Measurements from ENCODE around the gene RPN2.

RPN2 gene

DNA sequence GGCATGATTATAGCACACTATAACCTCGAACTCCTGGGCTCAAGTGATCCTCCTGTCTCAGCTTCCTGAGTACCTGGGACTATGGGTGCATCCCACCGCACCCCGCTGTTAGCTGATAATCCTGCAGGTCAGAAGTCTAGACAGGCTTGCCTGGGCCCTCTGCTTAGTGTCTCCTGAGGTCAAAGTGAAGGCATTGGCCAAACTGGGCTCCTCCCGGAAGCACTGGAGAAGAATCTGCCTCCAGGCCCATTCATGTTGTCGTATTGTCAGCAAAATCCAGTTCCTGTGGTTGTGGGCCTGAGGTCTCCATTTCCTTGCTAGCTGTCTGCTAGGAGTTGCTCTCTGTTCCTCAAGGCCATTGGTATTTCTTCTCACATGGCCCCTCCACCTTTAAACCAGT lies 6.6 kb downstream of the RPN2 start:
- DNase-seq (ENCODE audit: low read depth in 2 of 2) = no peak

DNA sequence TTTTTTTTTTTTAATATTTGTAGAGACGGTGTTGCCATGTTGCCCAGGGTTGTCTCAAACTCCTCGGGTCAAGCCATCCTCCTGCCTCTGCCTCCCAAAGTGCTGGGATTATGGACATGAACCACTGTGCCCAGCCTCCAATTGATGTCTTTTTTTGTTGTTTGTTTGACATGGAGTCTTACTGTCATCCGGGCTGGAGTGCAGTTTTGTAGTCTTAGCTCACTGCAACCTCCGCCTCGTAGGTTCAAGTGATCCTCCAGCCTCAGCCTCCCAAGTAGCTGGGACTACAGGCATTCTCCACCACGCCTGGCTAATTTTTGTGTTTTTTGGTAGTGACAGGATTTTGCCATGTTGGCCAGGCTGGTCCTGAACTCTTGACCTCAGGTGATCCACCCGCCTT lies 9.7 kb downstream of the RPN2 start:
- no peak for DNase-seq (ENCODE audit: low read depth in 2 of 2)

DNA sequence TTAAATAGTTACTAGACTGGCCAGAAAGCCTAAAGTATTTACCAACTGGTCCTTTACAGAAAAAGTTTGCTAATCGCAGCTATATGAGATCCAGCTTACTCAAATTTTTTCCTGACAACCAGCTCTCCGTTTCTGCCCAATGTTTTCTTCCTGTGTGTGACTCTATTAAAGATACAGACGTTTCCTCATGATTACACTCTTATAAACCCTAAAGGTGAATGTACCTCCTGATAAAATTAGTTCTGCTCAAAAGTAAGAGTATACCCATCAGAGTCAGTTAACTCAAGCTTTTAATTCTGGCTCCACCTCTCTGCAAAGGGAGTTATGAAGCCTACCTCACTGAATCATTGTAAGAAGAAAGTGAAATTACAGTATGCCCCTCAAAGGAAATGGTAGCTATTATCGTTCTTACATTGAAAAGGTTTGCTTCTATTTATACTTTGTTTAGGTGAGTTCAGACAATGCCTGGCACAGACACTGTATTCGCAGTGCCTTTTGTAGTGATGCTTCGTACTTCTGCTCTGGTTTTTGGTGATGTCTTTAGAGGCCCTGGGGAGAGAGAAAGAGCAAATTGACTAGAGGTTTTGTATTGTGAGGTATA lies 10.4 kb downstream of the RPN2 start:
- no peak for DNase-seq (ENCODE audit: low read depth in 2 of 2)

DNA sequence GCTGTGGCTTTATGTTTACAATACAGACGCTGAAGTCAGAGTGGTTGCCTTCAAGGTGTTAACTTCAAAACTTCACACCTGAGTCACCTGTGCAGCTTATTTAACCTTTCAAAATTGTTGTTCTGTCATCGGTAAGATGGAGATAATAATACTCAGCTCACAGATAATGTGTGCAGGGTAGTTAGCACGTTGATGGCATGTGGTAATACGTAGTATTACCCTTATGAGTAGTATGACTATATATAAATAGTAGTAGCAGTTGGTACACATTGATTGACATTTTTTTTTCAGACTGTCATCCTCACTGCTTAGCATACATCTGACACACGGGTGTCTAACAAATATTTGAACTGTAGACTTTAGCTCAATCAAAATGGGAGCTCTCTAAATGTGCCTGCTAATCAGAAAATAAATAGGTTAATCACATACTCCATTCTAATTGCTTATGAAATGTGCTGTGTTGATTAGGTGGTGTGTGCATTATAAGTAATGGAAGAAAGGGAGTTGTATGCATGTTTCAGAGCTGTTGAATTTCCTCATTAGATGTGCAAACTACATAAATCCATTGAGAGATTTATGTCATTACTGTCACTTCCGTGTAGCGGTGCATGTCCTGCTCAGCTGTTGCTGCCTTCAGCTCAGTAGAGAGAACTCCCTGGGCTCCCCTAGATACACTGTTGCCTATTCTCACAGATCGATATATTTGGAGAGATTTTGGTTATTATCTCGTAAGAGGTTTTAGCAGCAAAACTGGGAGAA lies 11.4 kb downstream of the RPN2 start:
- no peak for DNase-seq (ENCODE audit: low read depth in 2 of 2)

DNA sequence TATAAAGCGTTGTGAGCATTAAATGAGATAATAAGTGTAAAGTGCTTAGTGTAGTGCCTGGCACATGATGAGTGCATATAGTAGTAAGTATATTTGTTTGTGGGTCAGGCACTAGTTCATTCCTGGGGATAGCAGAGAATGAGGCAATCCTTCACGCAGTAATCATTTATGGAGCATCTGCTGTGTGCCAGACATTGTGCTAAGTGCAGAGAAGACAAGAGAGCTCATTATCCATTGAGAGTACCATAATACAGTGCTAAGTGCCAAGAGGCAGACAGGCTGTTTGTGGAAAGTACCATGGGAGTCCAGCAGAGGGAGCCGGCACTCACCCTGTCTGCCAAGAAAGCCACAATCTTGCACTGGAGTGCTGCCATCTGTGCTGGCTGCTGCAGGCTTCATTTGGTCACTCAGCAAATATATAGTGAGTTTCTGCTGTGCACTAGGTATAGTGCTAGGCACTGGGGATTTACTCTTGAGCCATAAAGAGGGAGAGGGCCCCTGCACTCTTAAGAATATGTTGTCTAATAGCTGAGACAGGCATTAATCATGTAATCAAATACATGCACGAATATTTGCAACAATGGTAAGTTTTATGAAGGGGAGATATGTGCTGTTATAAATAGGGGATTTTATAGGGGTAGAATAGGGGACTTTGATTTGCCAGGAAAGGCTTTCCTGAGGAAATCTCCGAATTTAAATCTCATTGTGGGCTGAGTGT lies 13.2 kb downstream of the RPN2 start:
- peak; percentile 35 to 38 for DNase-seq (ENCODE audit: low read depth in 2 of 2)

DNA sequence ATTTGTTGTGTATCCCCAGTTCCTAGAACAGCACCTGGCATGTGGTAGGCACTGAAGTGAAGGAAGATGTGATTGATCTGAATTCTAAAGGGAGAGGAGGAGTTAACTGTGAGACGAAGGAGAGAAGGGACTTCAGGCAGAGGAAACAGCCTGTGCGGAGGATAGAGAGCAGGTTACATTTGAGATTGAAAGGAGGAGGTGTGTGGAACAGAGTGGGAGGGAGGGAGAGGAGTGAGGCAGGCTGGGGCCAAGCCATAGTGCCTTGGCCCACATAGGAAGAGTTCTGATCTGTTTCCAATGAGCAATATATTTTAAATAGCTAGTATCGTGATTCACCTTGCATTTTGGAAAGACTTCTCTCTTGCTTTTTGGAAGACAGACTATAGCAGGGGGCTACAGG lies 14.1 kb downstream of the RPN2 start:
- no peak for DNase-seq (ENCODE audit: low read depth in 2 of 2)

DNA sequence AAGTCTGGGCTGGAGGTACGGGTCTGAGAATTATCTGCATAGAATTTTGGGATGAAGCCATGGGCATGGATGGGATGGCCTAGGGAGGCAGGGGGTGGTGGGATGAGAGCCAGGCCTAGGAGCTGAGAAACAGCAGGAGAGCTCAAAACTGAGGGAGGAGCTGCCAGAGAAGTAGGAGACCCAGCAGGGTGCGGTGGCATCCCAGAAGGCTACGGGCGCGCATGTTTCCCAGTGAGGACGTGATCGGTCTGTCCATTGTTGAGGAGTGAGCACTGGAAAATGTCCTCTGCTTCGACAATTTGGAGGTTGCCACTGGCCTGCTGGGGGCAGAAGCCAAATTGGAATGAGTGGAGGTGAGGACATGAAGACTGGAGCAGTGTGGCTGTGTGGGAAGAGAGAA lies 14.7 kb downstream of the RPN2 start:
- no peak for DNase-seq (ENCODE audit: low read depth in 2 of 2)

DNA sequence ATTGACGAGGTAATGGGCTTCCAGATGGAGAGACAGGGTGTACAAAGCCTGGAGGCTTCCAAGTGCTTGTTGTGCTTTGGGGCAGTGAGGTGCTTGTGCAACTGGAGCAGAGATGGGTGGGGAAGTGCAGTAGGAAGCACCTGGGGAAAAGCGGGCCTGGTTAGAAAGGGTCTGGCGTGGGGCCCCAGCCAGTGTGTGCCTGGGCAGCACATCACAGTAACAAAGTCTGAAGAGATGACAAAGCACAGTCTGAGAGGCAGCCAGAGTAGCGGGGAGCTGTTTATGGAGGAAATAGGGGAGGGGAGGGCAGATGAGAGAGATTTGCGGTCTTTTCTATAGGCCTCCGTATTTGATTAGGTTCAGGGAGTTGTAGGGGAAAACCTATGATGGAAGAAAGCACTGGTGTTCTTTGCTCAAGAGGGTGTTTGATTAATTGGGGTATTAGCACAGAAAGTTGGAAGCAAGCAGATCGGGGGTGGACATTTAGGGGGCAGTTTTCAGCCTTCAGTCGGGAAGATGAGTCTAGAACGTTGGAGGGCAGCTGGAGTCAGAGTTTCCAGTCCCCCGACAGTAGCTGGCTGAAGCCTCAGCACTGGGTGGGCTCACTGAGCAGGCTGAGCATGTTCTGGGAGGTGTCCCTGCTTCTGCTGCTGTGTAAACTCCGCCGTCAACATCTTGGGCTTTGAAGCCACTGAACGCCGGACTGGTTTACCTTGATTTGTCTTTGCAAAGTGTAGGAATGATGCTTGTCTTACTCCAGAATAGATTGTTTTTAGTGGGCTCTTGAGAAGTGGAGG lies 15.7 kb downstream of the RPN2 start:
- DNase-seq (ENCODE audit: low read depth in 2 of 2) = no peak

DNA sequence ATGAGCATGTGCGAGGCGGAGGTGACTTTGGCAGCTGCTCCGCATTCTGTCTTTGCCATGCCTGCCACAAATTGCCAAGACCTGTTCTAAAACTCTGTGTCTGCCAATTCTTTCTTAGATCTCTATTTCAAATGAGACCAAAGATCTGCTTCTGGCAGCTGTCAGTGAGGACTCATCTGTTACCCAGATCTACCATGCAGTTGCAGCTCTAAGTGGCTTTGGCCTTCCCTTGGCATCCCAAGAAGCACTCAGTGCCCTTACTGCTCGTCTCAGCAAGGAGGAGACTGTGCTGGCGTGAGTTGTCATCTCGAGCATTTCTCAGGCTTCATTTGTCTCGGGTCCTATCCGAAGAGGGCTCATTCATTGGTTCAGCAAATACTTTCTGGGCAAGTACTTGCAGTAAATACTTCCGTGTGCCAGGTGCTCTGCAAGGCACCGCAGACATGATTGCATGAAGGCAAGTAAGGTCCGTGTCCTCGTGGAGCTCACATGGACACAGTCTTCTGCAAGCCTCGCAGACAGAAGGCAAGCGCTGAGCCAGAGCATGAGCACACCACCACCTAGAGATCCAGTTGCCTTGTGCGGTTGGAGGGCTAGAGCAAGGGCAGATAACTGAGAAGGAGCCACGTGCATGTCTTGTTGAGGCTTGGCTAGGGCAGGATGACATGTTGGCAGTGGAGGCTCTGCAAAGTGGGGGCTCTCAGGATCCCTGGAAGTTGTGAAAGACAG lies 20.0 kb downstream of the RPN2 start:
- no peak for DNase-seq (ENCODE audit: low read depth in 2 of 2)

DNA sequence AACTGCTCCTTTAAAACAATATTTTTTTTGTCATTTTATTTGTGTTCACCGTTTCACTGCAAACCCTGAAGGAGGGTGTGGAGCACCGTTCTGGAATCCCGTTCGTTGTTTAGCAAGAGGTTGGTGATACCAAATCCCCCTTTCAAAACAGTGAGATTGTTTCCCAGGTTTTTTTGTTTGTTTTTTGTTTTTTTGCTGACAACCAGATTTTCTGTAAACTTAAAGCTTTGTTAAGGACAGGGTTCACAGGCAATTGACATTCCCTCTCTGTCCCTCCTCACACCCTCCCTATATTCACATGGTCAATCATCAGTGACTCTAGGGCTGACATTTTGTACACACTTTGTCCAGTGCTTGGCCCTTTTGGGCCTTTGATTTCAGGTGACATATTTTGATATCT lies 21.2 kb downstream of the RPN2 start:
- DNase-seq (ENCODE audit: low read depth in 2 of 2) = no peak

DNA sequence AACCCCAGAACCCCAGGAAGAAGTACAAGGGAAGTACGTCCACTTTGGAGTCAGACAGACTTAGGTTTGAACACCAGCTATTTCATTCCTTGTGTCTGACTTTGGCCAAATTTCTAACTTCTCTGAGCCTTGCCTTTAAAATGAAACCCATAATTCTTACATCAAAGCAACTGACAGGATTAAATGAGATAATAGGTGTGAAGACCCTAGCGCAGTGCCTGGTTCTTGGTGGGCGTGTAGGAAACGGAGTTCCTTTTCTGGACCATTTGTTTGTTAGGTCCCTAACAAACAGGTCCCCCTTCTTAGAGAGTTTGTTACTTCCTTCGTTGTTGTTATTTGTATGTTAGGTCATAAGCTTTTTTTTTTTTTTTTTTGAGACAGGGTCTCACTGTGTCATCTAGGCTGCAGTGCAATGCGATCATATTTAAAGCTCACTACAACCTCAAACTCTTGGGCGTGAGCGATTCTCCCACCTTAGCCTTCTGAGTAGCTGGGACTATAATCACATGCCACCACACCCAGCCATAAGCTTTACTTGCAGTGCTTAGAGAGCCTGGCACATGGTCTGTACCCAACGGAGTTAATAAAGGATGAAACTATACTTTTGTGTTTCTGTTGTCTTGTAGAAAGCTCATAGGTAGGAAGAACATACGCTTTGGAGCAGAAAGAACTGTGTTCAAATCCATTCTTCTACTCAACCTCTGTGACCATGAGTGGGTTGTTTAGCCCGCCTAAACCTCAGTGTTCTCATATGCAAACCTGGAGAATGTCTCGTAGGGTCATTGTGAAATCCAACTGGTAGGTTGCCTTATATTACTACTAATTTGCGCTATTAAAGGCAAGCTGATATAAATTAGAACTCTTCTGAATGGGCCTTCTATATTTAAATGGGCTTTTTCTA lies 22.0 kb downstream of the RPN2 start:
- DNase-seq (ENCODE audit: low read depth in 2 of 2) = no peak

DNA sequence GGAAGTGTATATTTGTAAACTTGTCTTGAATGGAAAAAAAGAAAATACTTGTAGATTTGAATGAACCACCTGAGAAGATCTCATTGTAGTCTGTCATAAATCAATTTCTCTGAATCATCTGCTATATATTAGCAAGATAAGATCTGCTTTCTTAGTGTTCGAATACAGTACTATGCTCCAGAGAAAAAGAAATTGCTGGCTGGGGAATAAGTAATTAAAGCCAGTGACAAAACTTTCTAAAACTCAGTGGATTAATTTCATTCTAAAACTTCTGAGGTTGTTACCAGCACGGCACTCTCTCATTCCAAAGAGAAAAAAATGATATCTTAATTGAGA lies 22.7 kb downstream of the RPN2 start:
- DNase-seq (ENCODE audit: low read depth in 2 of 2) = no peak

DNA sequence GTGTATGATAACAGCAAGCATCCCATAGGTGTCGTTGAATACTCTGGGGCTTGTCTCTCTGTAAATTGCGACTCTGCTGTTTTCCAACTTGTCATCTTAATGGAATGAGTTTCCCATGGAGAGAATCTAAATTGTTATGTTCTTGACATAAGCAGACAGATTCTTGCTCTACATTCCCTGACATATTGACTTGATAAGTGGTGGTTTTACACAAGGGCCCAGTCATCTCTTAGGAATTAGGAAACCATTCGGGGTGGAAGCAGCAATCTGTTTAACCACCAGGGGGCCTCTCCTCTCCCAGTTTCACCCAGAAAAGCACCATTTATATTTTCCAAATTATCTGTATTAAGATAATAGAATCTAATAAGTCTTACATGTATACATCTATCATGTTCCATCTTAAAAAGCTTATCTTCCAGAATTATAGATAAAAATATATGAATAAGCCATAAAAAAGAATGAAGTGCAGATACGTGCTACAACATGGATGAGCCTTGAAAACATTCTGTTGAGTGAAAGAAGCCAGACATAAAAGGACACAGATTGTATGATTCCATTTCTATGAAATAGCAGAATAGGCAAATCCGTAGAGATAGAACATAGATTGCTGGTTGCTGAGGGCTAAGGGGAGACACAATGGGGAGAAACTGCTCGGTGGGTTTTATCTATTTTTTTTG lies 23.3 kb downstream of the RPN2 start:
- DNase-seq (ENCODE audit: low read depth in 2 of 2) = no peak

DNA sequence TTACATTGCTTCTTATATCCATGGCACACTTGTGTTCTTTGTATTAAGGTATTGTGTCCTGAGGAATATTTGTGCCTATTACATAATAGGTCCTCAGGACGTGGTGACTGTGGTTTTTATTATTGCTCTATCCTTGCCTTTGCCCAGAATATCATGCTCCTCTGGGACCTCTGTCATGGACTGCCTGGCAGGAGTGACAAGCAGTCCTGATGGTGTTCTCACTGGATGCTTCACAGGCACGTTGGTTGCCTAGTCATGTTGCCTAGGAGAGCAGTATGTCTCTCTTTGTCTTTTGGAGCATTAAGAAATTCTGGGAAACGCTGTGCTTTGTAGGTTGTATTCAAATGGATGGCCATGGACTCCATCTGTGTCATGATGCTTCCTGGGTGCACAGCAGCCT lies 24.9 kb downstream of the RPN2 start:
- no peak for DNase-seq (ENCODE audit: low read depth in 2 of 2)

DNA sequence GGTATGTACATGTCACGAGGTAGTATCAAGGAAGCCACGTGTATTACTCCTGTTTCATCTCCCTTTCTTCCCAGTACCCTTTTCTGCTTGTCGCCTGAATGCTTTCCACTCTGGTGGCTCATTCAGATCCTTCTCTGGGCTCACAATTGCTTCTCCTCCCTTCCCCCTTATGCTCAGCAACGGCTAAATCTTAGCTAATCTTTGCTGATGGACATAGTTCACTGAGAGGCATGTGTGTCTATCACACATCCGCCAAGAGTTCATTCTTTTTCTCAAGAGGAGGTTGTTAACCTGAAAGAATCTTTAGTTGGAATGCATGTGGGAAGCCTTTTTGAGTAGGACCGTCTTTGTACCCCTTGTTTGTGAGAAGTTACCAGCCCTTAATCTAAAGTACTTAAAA lies 26.0 kb downstream of the RPN2 start:
- DNase-seq (ENCODE audit: low read depth in 2 of 2) = no peak

DNA sequence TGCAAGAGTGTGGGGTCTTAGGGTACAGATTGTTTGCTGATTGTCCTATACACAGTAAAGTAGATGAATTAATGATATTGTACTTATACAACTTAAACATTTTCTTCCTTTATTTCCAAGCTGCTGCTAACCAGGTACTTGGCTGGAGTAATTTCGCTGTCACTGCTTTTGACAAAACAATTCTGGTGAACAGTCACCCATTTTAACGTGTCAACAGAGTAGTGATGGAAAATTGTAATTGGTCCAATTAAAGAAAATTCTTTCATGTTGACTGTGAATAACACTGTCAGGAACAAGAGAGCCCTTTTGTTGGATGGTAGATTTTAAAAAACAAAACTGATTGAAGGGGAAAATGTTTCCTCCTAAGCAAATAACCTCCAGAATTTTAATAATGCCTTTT lies 26.7 kb downstream of the RPN2 start:
- DNase-seq (ENCODE audit: low read depth in 2 of 2) = no peak

DNA sequence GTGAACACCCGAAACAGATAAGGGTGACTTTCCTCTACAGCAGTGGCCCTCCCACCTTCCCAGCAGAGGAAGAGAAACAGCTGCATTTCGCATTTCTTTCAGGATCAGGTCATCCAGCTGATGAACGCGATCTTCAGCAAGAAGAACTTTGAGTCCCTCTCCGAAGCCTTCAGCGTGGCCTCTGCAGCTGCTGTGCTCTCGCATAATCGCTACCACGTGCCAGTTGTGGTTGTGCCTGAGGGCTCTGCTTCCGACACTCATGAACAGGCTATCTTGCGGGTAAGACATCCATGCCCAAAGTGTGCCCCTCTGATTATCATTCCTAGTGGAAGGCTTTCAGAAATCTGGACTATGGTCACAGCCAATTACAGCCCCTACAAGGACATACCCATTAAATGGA lies 28.0 kb downstream of the RPN2 start:
- DNase-seq (ENCODE audit: low read depth in 2 of 2) = no peak

DNA sequence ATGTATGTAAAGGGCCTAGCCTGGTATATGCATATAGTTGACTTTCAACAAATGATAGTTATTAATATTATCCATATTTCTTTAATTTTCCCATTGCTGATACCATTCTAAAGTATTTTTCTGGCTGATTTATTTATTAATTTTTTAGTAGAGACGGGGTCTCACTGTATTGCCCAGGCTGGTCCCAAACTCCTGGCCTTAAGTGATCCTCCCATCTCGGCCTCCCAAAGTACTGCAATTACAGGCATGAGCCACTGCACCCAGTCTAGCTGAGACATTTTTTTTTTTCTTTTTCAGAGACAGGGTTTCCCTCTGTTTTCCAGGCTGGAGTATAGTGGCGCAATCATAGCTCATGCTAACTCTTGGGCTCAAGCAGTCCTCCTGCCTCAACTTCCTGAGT lies 30.1 kb downstream of the RPN2 start:
- no peak for DNase-seq (ENCODE audit: low read depth in 2 of 2)

DNA sequence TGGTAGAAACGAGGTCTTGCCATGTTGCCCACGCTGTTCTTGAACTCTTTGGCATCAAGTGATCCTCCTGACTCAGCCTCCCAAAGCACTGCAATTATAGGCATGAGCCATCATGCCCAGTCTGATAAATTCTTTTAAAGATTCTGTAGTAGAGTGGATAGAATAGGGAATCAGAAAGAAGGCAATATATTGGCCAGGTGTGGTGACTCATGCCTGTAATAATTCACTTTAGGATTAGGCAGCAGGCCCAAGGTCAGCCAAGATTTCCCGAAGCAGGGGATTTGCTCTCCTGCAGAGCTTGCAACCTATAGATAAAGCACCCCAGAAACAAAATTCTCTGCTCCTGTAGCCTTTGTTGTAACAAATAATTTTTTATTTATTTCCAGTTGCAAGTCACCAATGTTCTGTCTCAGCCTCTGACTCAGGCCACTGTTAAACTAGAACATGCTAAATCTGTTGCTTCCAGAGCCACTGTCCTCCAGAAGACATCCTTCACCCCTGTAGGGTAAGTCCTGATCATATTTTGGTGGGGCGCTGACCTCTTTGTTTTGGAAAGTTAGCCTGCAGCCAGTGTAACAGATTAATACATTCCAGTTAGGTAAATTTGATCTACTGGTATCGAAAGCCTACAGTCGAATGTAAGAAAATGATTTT lies 30.7 kb downstream of the RPN2 start:
- DNase-seq (ENCODE audit: low read depth in 2 of 2) = no peak

DNA sequence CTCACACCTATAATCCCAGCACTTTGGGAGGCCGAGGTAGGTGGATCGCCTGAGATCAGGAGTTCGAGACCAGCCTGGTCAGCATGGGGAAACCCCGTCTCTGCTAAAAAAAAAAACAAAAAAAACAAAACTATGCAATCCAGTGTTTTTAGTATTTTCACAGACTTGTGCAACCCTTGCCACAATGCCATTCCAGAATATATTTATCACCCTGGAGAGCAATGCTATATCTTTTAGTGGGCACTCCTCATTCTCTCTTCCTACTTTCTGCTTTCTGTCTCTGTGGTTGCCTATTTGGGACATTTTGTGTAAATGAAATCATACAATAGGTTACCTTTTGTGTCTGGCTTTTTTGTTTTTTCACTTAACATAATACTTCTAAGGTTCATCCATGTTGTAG lies 39.3 kb downstream of the RPN2 start:
- no peak for DNase-seq (ENCODE audit: low read depth in 2 of 2)
